Measurements from ENCODE around the gene SPATA24.

- no peak for TF ChIP-seq CTCF (IDR thresholded peaks at IDR 0.05; ENCODE audit: borderline replicate concordance, extremely low read depth, low read length, poor library complexity, severe bottlenecking)
- TF ChIP-seq EZH2 (IDR thresholded peaks at IDR 0.05; ENCODE audit: borderline replicate concordance, low read depth, low read length, severe bottlenecking) = no peak
Measured at GRCh38 chr5:139378101-139378825, 25.6 kb downstream of the SPATA24 start.
